Neuron (in vitro differentiated cells): ENCODE measurements around the gene HSD11B1.

ENCODE experiments used
- H2AFZ ChIP-seq: one replicate; pipeline ENCODE4 v1.6.1; 2013; ENCODE audit warnings: low read depth, mild to moderate bottlenecking, inconsistent platforms, low read length, moderate library complexity
- H3K27me3 ChIP-seq: one replicate; pipeline ENCODE4 v1.6.1; 2013; ENCODE audit warnings: low read length; ENCODE audit not compliant: insufficient read depth
- H3K36me3 ChIP-seq: one replicate; pipeline ENCODE4 v1.6.1; 2013; ENCODE audit warnings: low read length; ENCODE audit not compliant: insufficient read depth
- H3K4me1 ChIP-seq: one replicate; pipeline ENCODE4 v1.6.1; 2013; ENCODE audit warnings: low read length; ENCODE audit not compliant: insufficient read depth
- H3K4me3 ChIP-seq: 2 replicates; pipeline ENCODE4 v1.5.1; 2013; ENCODE audit warnings: mild to moderate bottlenecking, low read length, moderate library complexity
- H3K9me3 ChIP-seq: one replicate; pipeline ENCODE4 v1.6.1; 2013; ENCODE audit warnings: low read length

Gene HSD11B1

GRCh38 chr1:209702832-209703231 is 1.8 kb upstream of the HSD11B1 start:
- Histone ChIP-seq H3K4me1 (no peaks in the 10 kb centered on the region), H3K36me3 (no peaks in the 10 kb centered on the region), H3K9me3 (no peaks in the 10 kb centered on the region)

GRCh38 chr1:209703834-209704504 is 677 bp upstream of the HSD11B1 start:
- H3K9me3 ChIP-seq = no peaks in the 10 kb centered on the region

More at GRCh38 chr1:209702832-209703231, 1.8 kb upstream of the HSD11B1 start:
- no peak overlapping the region for H2AFZ ChIP-seq
- peaks cover 2% of the 10 kb centered on the region for H3K27me3 ChIP-seq
- H3K4me3 ChIP-seq = no peak overlapping the region

DNA sequence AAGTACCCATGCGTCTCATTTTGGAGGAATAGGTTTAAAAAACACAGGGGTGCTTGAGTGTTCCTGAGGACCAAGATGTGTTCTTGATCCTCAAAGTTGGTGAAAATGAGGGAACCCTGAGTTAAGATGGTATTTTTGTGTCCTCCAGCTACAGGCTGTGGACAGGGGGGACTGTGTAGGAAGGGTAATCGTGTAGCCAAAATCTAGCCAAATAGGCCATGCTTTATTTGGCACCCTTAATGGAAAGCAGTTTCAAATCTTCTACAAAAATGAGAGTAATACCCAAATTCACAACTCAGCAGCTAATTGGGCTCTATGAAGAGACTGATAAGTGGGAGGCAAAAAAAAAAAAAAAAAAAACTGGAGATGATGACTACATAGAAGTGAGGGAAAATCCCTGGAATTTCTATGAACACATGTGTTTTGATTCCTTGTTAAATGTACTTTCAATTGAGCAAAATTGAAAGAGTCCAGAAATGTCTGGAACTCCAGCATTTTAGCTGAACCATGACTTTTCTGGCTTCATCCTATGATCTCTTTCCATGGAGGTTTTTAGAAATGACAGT is 470 bp downstream of the HSD11B1 start:
- no peaks in the 10 kb centered on the region for H3K4me1 ChIP-seq
- no peaks in the 10 kb centered on the region for H3K9me3 ChIP-seq
- no peaks in the 10 kb centered on the region for H3K36me3 ChIP-seq
- no peak overlapping the region for H2AFZ ChIP-seq
- H3K27me3 ChIP-seq = peaks cover 6% of the 10 kb centered on the region
- no peak overlapping the region for H3K4me3 ChIP-seq

More at GRCh38 chr1:209703834-209704504, 677 bp upstream of the HSD11B1 start:
- H3K27me3 ChIP-seq = peaks cover 2% of the 10 kb centered on the region
- H3K4me3 ChIP-seq = no peak overlapping the region
- no peak overlapping the region for H2AFZ ChIP-seq
- no peaks in the 10 kb centered on the region for H3K36me3 ChIP-seq
- H3K4me1 ChIP-seq = no peaks in the 10 kb centered on the region

DNA sequence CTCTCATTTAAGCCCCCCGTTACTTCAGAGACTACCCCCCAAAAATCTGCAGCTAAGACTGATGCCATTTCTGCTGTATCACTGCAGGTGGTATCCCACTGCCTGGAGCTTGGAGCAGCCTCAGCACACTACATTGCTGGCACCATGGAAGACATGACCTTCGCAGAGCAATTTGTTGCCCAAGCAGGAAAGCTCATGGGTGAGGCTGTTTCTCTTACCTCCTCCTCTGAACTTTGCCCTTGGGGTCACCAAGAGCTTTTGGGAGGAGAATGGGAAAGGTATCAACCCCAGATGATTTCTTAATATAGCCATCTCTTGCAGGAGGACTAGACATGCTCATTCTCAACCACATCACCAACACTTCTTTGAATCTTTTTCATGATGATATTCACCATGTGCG is 2.0 kb downstream of the HSD11B1 start:
- Histone ChIP-seq H3K27me3 (peaks cover 4% of the 10 kb centered on the region), H3K36me3 (no peaks in the 10 kb centered on the region), H3K4me1 (no peaks in the 10 kb centered on the region), H2AFZ (no peak overlapping the region), H3K4me3 (no peak overlapping the region), H3K9me3 (no peaks in the 10 kb centered on the region)

DNA sequence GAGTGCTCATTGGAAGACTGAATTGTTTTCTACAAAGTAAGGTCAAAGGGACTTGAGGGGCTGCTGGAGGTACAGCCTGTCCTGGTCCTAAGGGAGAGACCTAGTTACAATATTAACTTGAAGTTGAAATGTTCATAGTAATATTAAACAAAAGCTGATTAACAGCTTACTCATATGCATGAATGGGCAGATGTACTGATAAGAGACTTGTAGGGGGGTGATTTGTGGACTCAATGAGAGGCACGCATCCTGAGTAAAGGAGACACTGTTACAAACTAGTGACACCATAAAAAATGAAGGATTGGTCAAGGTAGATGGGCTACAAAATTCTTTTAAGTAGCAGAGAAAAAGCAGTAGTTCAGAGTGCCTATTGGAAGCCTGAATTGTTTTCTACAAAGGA is 2.7 kb downstream of the HSD11B1 start:
- Histone ChIP-seq H3K27me3 (peaks cover 6% of the 10 kb centered on the region), H3K4me3 (no peak overlapping the region), H3K4me1 (no peaks in the 10 kb centered on the region), H3K9me3 (no peaks in the 10 kb centered on the region), H3K36me3 (no peaks in the 10 kb centered on the region), H2AFZ (no peak overlapping the region)

DNA sequence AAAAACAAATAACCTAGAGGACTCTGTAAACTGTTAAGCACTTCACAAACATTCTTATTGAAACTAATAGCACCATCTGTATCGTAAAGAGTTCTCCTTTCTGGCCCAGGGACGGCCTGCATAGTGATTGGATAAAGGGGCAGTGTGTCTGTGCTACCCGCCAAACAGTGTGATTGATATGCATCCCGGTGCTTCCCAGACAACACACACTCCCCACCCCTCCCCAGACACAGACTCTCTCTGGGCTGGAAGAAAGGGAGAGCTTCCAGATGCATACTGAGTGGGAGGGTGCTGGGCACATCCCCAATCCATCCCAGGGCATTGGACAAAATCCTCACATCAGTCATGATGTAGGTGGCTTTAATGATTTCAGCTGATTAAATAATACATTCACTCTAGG is 3.7 kb downstream of the HSD11B1 start:
- H3K36me3 ChIP-seq = no peaks in the 10 kb centered on the region
- H3K9me3 ChIP-seq = no peaks in the 10 kb centered on the region
- H3K4me1 ChIP-seq = no peaks in the 10 kb centered on the region
- peaks cover 6% of the 10 kb centered on the region for H3K27me3 ChIP-seq
- no peak overlapping the region for H3K4me3 ChIP-seq
- no peak overlapping the region for H2AFZ ChIP-seq

- Histone ChIP-seq H3K4me1 (no peaks in the 10 kb centered on the region), H3K9me3 (no peaks in the 10 kb centered on the region), H3K36me3 (no peaks in the 10 kb centered on the region), H2AFZ (no peak overlapping the region), H3K4me3 (no peak overlapping the region), H3K27me3 (peaks cover 6% of the 10 kb centered on the region)
These were observed 5.4 kb downstream of the HSD11B1 start for GRCh38 chr1:209710093-209710492.

- Histone ChIP-seq H3K9me3 (no peaks in the 10 kb centered on the region), H3K36me3 (no peaks in the 10 kb centered on the region)
These were observed 6.2 kb downstream of the HSD11B1 start for GRCh38 chr1:209710847-209711246.

GRCh38 chr1:209714338-209714737 is 9.7 kb downstream of the HSD11B1 start:
- H2AFZ ChIP-seq = no peak overlapping the region
- no peak overlapping the region for H3K4me3 ChIP-seq
- H3K36me3 ChIP-seq = no peaks in the 10 kb centered on the region
- H3K9me3 ChIP-seq = no peaks in the 10 kb centered on the region
- H3K4me1 ChIP-seq = no peaks in the 10 kb centered on the region
- peaks cover 2% of the 10 kb centered on the region for H3K27me3 ChIP-seq

More at GRCh38 chr1:209710847-209711246, 6.2 kb downstream of the HSD11B1 start:
- H3K4me1 ChIP-seq = no peaks in the 10 kb centered on the region
- H2AFZ ChIP-seq = no peak overlapping the region
- no peak overlapping the region for H3K4me3 ChIP-seq
- peaks cover 6% of the 10 kb centered on the region for H3K27me3 ChIP-seq

GRCh38 chr1:209715314-209715713 is 10.7 kb downstream of the HSD11B1 start:
- H2AFZ ChIP-seq = no peak overlapping the region
- peaks cover 2% of the 10 kb centered on the region for H3K27me3 ChIP-seq
- H3K36me3 ChIP-seq = no peaks in the 10 kb centered on the region
- H3K9me3 ChIP-seq = no peaks in the 10 kb centered on the region
- no peaks in the 10 kb centered on the region for H3K4me1 ChIP-seq
- no peak overlapping the region for H3K4me3 ChIP-seq

GRCh38 chr1:209717818-209718217 is 13.2 kb downstream of the HSD11B1 start:
- H3K4me3 ChIP-seq = no peak overlapping the region
- no peaks in the 10 kb centered on the region for H3K4me1 ChIP-seq
- peaks cover 3% of the 10 kb centered on the region for H3K27me3 ChIP-seq
- no peak overlapping the region for H2AFZ ChIP-seq
- no peaks in the 10 kb centered on the region for H3K9me3 ChIP-seq
- no peaks in the 10 kb centered on the region for H3K36me3 ChIP-seq

DNA sequence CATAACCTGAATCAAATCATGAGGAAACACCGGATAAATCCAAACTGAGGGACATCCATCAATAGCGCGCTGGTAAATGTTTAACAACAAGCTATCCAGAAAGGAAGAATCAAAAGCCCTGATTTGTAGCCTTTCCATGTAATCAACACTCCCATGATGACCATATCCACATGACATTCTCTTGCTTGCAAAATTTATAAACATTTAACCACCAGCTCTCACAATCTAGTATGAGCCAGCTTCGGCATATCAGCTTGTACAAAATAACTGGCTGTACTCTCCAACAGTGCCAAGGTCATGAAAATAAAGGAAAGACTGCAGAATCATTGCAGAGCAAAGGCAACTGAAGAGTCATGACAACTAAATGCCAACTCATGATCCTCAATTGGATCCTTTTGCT is 15.7 kb downstream of the HSD11B1 start:
- Histone ChIP-seq H3K27me3 (peaks cover 3% of the 10 kb centered on the region), H3K36me3 (no peaks in the 10 kb centered on the region), H3K4me1 (no peaks in the 10 kb centered on the region), H3K9me3 (no peaks in the 10 kb centered on the region), H2AFZ (no peak overlapping the region), H3K4me3 (no peak overlapping the region)

DNA sequence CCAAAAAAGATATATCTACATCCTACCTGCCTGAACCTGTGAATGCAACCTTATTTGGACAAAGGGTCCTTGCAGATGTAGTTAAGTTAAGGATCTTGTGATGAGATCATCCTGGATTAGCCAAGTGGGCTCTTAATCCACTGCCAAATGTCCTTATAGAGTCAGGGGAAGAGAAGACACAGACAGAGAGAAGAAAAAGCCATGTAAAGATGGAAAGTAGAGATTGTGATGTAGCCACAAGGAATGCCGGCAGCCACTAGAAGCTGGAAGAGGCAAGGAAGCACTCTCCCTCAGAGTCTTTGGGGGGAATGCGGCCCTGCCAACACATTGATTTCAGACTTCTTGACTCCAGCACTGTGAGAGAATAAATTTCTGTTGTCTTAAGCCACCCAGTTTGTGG is 16.2 kb downstream of the HSD11B1 start:
- Histone ChIP-seq H2AFZ (no peak overlapping the region), H3K27me3 (peaks cover 3% of the 10 kb centered on the region), H3K4me3 (no peak overlapping the region), H3K9me3 (no peaks in the 10 kb centered on the region), H3K36me3 (no peaks in the 10 kb centered on the region), H3K4me1 (no peaks in the 10 kb centered on the region)

DNA sequence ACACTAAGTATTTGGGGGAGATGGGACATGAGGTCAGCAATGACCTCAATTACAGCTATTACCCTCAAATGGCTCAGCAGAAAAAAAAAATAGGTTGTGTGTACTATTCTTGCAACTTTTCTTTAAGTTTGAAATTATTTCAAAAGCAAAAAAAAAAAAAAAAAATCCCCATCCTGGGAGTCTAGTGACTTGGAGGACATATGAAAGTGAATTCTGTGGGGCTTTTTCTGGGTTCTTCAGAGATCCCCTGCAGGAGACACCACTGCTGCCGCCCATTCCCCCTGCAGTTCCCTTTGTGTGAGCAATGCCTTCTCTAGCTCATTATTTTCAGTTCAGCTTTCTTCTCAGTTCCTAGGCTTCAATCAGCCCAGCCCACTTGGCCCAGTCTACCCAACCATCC is 16.7 kb downstream of the HSD11B1 start:
- H3K4me3 ChIP-seq = no peak overlapping the region

More for the DNA sequence above, 16.7 kb downstream of the HSD11B1 start:
- no peaks in the 10 kb centered on the region for H3K36me3 ChIP-seq
- no peaks in the 10 kb centered on the region for H3K4me1 ChIP-seq
- H3K9me3 ChIP-seq = no peaks in the 10 kb centered on the region
- H2AFZ ChIP-seq = no peak overlapping the region
- peaks cover 3% of the 10 kb centered on the region for H3K27me3 ChIP-seq
